HCT116 (cell line): ENCODE data around the gene CALM3. TPM values are rescaled to one million over a fixed set of nuclear protein-coding genes. Genes with fewer than 3 reads are reported as not detected.

Experiments
- ATAC-seq: fragments of 200-7000 bp; cut with Tn5 transposase; 2 replicates; pipeline ENCODE4 v1.9.1; 2020; ENCODE audit warnings: mild to moderate bottlenecking, moderate library complexity
- BruUV-seq: library from RNA; stranded (reverse); fragments of 400-500 nt; replicated peaks from 2 replicates; lab custom pipeline; 2021; lab: Mats Ljungman, UMichigan
- CTCF ChIA-PET: fragments of 300-600 bp; sonication (Branson Sonifier 250); formaldehyde crosslinking; loops from one replicate; lab custom pipeline; 2021; ENCODE audit warnings: antibody characterized with exemption; lab: Charles Lee
- POLR2A ChIA-PET: fragments of 300-600, 350-600 bp; sonication (Branson Sonifier 250); formaldehyde crosslinking; loops from one replicate; lab custom pipeline; 2021; ENCODE audit warnings: antibody characterized with exemption; lab: Charles Lee
- RAD21 ChIA-PET, 2 experiments: fragments of 300-600 bp; sonication (Branson Sonifier 250); formaldehyde crosslinking; loops; one replicate each; lab custom pipeline; 2023; ENCODE audit warnings: low total read pairs in 2 of 2; ENCODE audit not compliant: uncharacterized antibody in 2 of 2, unreplicated experiment in 2 of 2, low non-redundant PET in 1 of 2; lab: Charles Lee
- DNase-seq: peaks from one replicate; pipeline ENCODE4 v3.0.0-alpha.2; 2010; ENCODE audit warnings: low read depth, low spot score
- H2AFZ ChIP-seq: fragments of 200-600 bp; shearing (Covaris generic), sonication (generic); 2 replicates; pipeline ENCODE4 v1.6.1; 2017; ENCODE audit warnings: low read depth, mixed run types, mixed read lengths, antibody characterized with exemption, low read length; ENCODE audit not compliant: poor library complexity, severe bottlenecking
- H3K27ac ChIP-seq: 2 replicates; pipeline ENCODE4 v1.5.1; 2012; ENCODE audit warnings: low read depth, low read length
- H3K27me3 ChIP-seq: fragments of 200-600 bp; sonication (generic); 2 replicates; pipeline ENCODE4 v1.6.1; 2016; ENCODE audit warnings: mixed run types, low read length, mixed read lengths; ENCODE audit not compliant: insufficient read depth
- H3K36me3 ChIP-seq, 2 experiments: fragments of 200-500 bp in 1 of 2; fragments of 200-600 bp in 1 of 2; sonication (Bioruptor generic) in 1 of 2; sonication (generic) in 1 of 2; 2 replicates each; pipeline versions ENCODE4 v1.5.1 to v1.6.1; 2014 to 2016; ENCODE audit warnings: low read length in 2 of 2, inconsistent platforms in 1 of 2, mixed read lengths in 1 of 2, mixed run types in 1 of 2; ENCODE audit not compliant: insufficient read depth in 2 of 2, control insufficient read depth in 1 of 2
- H3K4me1 ChIP-seq, 2 experiments: fragments of 200-600 bp in 1 of 2; sonication (generic) in 1 of 2; 2 replicates each; pipeline versions ENCODE4 v1.5.1 to v1.6.1; 2012 to 2017; ENCODE audit warnings: low read length in 2 of 2, inconsistent platforms in 1 of 2, mild to moderate bottlenecking in 1 of 2, mixed read lengths in 1 of 2, mixed run types in 1 of 2, moderate library complexity in 1 of 2; ENCODE audit not compliant: insufficient read depth in 2 of 2, control insufficient read depth in 1 of 2
- H3K4me2 ChIP-seq: fragments of 200-600 bp; sonication (generic); 2 replicates; pipeline ENCODE4 v1.6.1; 2017; ENCODE audit warnings: mixed run types, low read length, mixed read lengths
- H3K4me3 ChIP-seq, 2 experiments: fragments of 200-600 bp in 1 of 2; sonication (generic) in 1 of 2; replicated peaks in 1 of 2; 2 replicates each; pipeline ENCODE4 v1.5.1; 2011 to 2016; ENCODE audit warnings: low read length in 2 of 2, control low read depth in 1 of 2, low read depth in 1 of 2, mild to moderate bottlenecking in 1 of 2, mixed read lengths in 1 of 2, mixed run types in 1 of 2
- H3K79me2 ChIP-seq: fragments of 200-600 bp; sonication (generic); 2 replicates; pipeline ENCODE4 v1.6.1; 2017; ENCODE audit warnings: mild to moderate bottlenecking, mixed run types, low read length, moderate library complexity, mixed read lengths; ENCODE audit not compliant: insufficient read depth
- H3K9ac ChIP-seq: fragments of 200-600 bp; sonication (generic); 2 replicates; pipeline ENCODE4 v1.6.1; 2016; ENCODE audit warnings: low read length, mixed read lengths
- H3K9me2 ChIP-seq: fragments of 200-600 bp; sonication (generic), shearing (Covaris generic); 2 replicates; pipeline ENCODE4 v1.6.1; 2017; ENCODE audit warnings: mixed run types, mild to moderate bottlenecking, moderate library complexity; ENCODE audit not compliant: insufficient read depth
- H3K9me3 ChIP-seq, 2 experiments: fragments of 200-500 bp in 1 of 2; fragments of 200-600 bp in 1 of 2; sonication (Bioruptor generic) in 1 of 2; sonication (generic) in 1 of 2; 2 replicates each; pipeline ENCODE4 v1.6.1; 2014 to 2017; ENCODE audit warnings: low read length in 2 of 2, mixed read lengths in 2 of 2, inconsistent platforms in 1 of 2, low read depth in 1 of 2, mild to moderate bottlenecking in 1 of 2, mixed run types in 1 of 2, moderate library complexity in 1 of 2; ENCODE audit not compliant: control insufficient read depth in 1 of 2, insufficient read depth in 1 of 2
- H4K20me1 ChIP-seq: fragments of 200-600 bp; sonication (generic), shearing (Covaris generic); 2 replicates; pipeline ENCODE4 v1.6.1; 2017; ENCODE audit warnings: mixed run types, mild to moderate bottlenecking, moderate library complexity; ENCODE audit not compliant: insufficient read depth
- ATF3 ChIP-seq: IDR thresholded peaks from 2 replicates; pipeline ENCODE4 v1.6.1; 2012
- CEBPB ChIP-seq: IDR thresholded peaks from 2 replicates; pipeline ENCODE4 v1.6.1; 2012; ENCODE audit warnings: low read depth
- EZH2 ChIP-seq: fragments of 200-600 bp; sonication (generic); IDR thresholded peaks from 2 replicates; pipeline ENCODE4 v1.6.1; 2017; ENCODE audit warnings: antibody characterized with exemption, mixed run types
- RAD21 ChIP-seq: IDR thresholded peaks from 2 replicates; pipeline ENCODE4 v1.6.1; 2012; ENCODE audit warnings: low read depth, mild to moderate bottlenecking
- SIN3A ChIP-seq: IDR thresholded peaks from 2 replicates; pipeline ENCODE4 v1.6.1; 2012; ENCODE audit warnings: low read depth
- SRF ChIP-seq: IDR thresholded peaks from 2 replicates; pipeline ENCODE4 v1.6.1; 2012; ENCODE audit warnings: low read depth
- YY1 ChIP-seq: IDR thresholded peaks from 2 replicates; pipeline ENCODE4 v1.6.1; 2011; ENCODE audit warnings: low read length, low read depth, moderate library complexity, mild to moderate bottlenecking; ENCODE audit not compliant: insufficient replicate concordance; ENCODE audit errors: extremely low read depth
- ZBTB33 ChIP-seq: IDR thresholded peaks from 2 replicates; pipeline ENCODE4 v1.6.1; 2011; ENCODE audit warnings: mild to moderate bottlenecking, low read length, moderate library complexity; ENCODE audit not compliant: insufficient replicate concordance; ENCODE audit errors: extremely low read depth
- intact Hi-C: fragments of 100-400 bp; cut with micrococcal nuclease; formaldehyde crosslinking; loops from 2 replicates; pipeline ENCODE4 v1.10.0; 2022
- total RNA-seq: library from RNA; stranded (reverse); gene quantifications from one replicate; pipeline ENCODE4 v1.2.1, GENCODE V29; 2021; ENCODE audit not compliant: unreplicated experiment
- TF ChIP-seq, protein P1 (sequence below), 3 experiments: fragments of 200-600 bp in 1 of 3; sonication (generic) in 1 of 3; IDR thresholded peaks in 2 of 3; conservative IDR thresholded peaks in 1 of 3; 2 replicates each; pipeline ENCODE4 v1.5.1; 2012 to 2017; ENCODE audit warnings: low read depth in 2 of 3, low read length in 2 of 3, antibody characterized with exemption in 1 of 3, borderline replicate concordance in 1 of 3, control low read depth in 1 of 3, mild to moderate bottlenecking in 1 of 3, mixed read lengths in 1 of 3, mixed run types in 1 of 3, moderate library complexity in 1 of 3; ENCODE audit not compliant: insufficient read depth in 1 of 3

Gene CALM3
- total RNA-seq, 1 experiment from 2014 or later = 335 TPM

GRCh38 chr19:46606681-46607447 is 5.7 kb downstream of the CALM3 start:
- no peaks in the 10 kb centered on the region for H4K20me1 ChIP-seq

DNA sequence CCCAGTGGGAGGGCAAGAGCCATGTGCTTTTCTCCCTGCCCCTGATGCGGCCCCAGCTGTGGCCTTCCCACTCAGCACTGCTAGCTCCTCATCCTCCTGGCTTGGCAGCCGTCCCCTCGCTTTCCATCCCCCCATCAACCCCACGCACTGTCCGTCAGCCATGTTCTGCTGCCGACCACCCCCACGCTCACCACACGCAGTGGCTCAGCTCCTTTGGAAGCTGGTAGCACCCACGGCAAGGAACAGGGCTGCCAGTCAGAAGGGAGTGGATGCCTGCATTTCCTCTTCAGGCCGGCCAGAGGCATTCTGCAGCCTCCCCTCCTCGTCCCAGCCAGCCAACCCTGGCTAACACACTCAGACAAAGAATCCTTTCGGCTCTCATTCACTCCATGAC is 6.3 kb downstream of the CALM3 start:
- no peaks in the 10 kb centered on the region for H3K9me2 ChIP-seq
- no TSS peak for BruUV-seq
- intact Hi-C loops = no loop called here
- H3K9ac ChIP-seq = no peak overlapping the region
- no peak overlapping the region for H3K27ac ChIP-seq
- no peaks in the 10 kb centered on the region for H3K9me3 ChIP-seq
- H3K4me3 ChIP-seq = no peak overlapping the region
- H3K4me1 ChIP-seq = peaks cover 13 to 14% of the 10 kb centered on the region in 2 experiments
- peaks cover 33 to 37% of the 10 kb centered on the region in 2 experiments for H3K36me3 ChIP-seq
- ChIA-PET RAD21 (no interaction called here), CTCF (interaction anchor here (1.6 kb wide), 1 partner anchor 10 kb away, joined by 4 read pairs; no protein-coding TSS in a partner anchor), POLR2A (no interaction called here)
- no peaks in the 10 kb centered on the region for H3K27me3 ChIP-seq
- ATAC-seq (no peak), DNase-seq (no peak)
- no peaks in the 10 kb centered on the region for H4K20me1 ChIP-seq
- H3K79me2 ChIP-seq = peaks cover 51% of the 10 kb centered on the region
- no peak for TF ChIP-seq CEBPB
- no peak for TF ChIP-seq ATF3
- no peak for TF ChIP-seq EZH2
- no peak for TF ChIP-seq SRF
- TF ChIP-seq RAD21 = no peak
- TF ChIP-seq SIN3A = no peak
- TF ChIP-seq ZBTB33 = no peak
- no peak overlapping the region for H3K4me2 ChIP-seq
- no peak overlapping the region for H2AFZ ChIP-seq

More at GRCh38 chr19:46606681-46607447, 5.7 kb downstream of the CALM3 start:
- Histone ChIP-seq H2AFZ (no peak overlapping the region), H3K9me3 (no peaks in the 10 kb centered on the region), H3K9ac (no peak overlapping the region), H3K27me3 (no peaks in the 10 kb centered on the region), H3K4me1 (peaks cover 14 to 19% of the 10 kb centered on the region in 2 experiments), H3K79me2 (peaks cover 56% of the 10 kb centered on the region), H3K27ac (no peak overlapping the region), H3K4me2 (no peak overlapping the region), H3K9me2 (no peaks in the 10 kb centered on the region), H3K36me3 (peaks cover 36 to 37% of the 10 kb centered on the region in 2 experiments), H3K4me3 (no peak overlapping the region)
- ATAC-seq (no peak), DNase-seq (no peak)
- ChIA-PET CTCF (interaction anchor here (1.6 kb wide), 1 partner anchor 10 kb away, joined by 4 read pairs; no protein-coding TSS in a partner anchor), POLR2A (no interaction called here), RAD21 (no interaction called here)
- BruUV-seq = no TSS peak
- TF ChIP-seq, protein P1, sequence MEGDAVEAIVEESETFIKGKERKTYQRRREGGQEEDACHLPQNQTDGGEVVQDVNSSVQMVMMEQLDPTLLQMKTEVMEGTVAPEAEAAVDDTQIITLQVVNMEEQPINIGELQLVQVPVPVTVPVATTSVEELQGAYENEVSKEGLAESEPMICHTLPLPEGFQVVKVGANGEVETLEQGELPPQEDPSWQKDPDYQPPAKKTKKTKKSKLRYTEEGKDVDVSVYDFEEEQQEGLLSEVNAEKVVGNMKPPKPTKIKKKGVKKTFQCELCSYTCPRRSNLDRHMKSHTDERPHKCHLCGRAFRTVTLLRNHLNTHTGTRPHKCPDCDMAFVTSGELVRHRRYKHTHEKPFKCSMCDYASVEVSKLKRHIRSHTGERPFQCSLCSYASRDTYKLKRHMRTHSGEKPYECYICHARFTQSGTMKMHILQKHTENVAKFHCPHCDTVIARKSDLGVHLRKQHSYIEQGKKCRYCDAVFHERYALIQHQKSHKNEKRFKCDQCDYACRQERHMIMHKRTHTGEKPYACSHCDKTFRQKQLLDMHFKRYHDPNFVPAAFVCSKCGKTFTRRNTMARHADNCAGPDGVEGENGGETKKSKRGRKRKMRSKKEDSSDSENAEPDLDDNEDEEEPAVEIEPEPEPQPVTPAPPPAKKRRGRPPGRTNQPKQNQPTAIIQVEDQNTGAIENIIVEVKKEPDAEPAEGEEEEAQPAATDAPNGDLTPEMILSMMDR (IDR thresholded peaks at IDR 0.05 in 2 of 3, conservative IDR thresholded peaks at IDR 0.05 in 1 of 3; ENCODE audit: borderline replicate concordance in 1 of 3, insufficient read depth in 1 of 3, low read depth in 2 of 3, low read length in 2 of 3) = no peak
- TF ChIP-seq YY1 = no peak
- intact Hi-C loops = no loop called here
